HG03520 (cell line): ENCODE data around the gene RAPGEFL1.
"Not testable (repeated sequence)": the region's sequence is repeated elsewhere in the genome, so short reads cannot be mapped to it uniquely, and the experiment has no call there.

Experiments
- ATAC-seq: cut with Tn5 transposase; IDR thresholded peaks from one replicate; pipeline ENCODE4 v1.9.1; 2021; ENCODE audit warnings: mild to moderate bottlenecking, moderate library complexity; ENCODE audit not compliant: unreplicated experiment

Gene RAPGEFL1

GRCh38 chr17:40198576-40198975 is 21.3 kb downstream of the RAPGEFL1 start:
- ATAC-seq, result no peak

GRCh38 chr17:40203131-40203530 is 25.9 kb downstream of the RAPGEFL1 start:
- ATAC-seq, result no peak

- not testable (repeated sequence) for ATAC-seq
These were observed 28.9 kb downstream of the RAPGEFL1 start for GRCh38 chr17:40206193-40206592.

- no peak for ATAC-seq
These were observed 32.3 kb downstream of the RAPGEFL1 start for GRCh38 chr17:40209404-40210093.

- ATAC-seq, result not testable (repeated sequence)
These were observed 36.6 kb downstream of the RAPGEFL1 start for GRCh38 chr17:40213914-40214313.

- no peak for ATAC-seq
These were observed 40.9 kb downstream of the RAPGEFL1 start for GRCh38 chr17:40218006-40218739.

- peak; percentile 85 for ATAC-seq
These were observed 41.7 kb downstream of the RAPGEFL1 start, which contains the start of gene WIPF2 for GRCh38 chr17:40218740-40219593. Gene WIPF2 (plus strand): TSS chr17:40219304. CDS start chr17:40256460, 37,156 bp downstream.

- no peak for ATAC-seq
These were observed 42.5 kb downstream of the RAPGEFL1 start for GRCh38 chr17:40219594-40220338.

- no peak for ATAC-seq
These were observed 47.7 kb downstream of the RAPGEFL1 start for GRCh38 chr17:40224718-40225550.

GRCh38 chr17:40229146-40229545 is 51.9 kb downstream of the RAPGEFL1 start:
- ATAC-seq, result not testable (repeated sequence)

GRCh38 chr17:40230670-40231069 is 53.4 kb downstream of the RAPGEFL1 start:
- ATAC-seq, result no peak

GRCh38 chr17:40231928-40232327 is 54.7 kb downstream of the RAPGEFL1 start:
- not testable (repeated sequence) for ATAC-seq

- no peak for ATAC-seq
These were observed 64.1 kb downstream of the RAPGEFL1 start for GRCh38 chr17:40241252-40241834.

GRCh38 chr17:40242774-40243173 is 65.5 kb downstream of the RAPGEFL1 start:
- no peak for ATAC-seq

GRCh38 chr17:40243761-40244160 is 66.5 kb downstream of the RAPGEFL1 start:
- ATAC-seq, result no peak

GRCh38 chr17:40244255-40244654 is 67.0 kb downstream of the RAPGEFL1 start:
- no peak for ATAC-seq
